Posterior cingulate gyrus (tissue), 11 donors: ENCODE results near the gene IARS1.
A peak's percentile ranks its signal among the peaks of the same experiment; 100 is the strongest.

Experiments used
- DNase-seq, 10 donors: peaks; one replicate each; pipeline versions ENCODE4 v3.0.0 to v3.0.0-alpha.2; 2020 to 2021; ENCODE audit warnings: mixed read lengths in 3 of 10
- intact Hi-C: fragments of 100-400 bp; cut with DNase I; formaldehyde crosslinking; loops from one replicate; pipeline ENCODE4 v1.15.1; 2023

The IARS1 gene

DNA sequence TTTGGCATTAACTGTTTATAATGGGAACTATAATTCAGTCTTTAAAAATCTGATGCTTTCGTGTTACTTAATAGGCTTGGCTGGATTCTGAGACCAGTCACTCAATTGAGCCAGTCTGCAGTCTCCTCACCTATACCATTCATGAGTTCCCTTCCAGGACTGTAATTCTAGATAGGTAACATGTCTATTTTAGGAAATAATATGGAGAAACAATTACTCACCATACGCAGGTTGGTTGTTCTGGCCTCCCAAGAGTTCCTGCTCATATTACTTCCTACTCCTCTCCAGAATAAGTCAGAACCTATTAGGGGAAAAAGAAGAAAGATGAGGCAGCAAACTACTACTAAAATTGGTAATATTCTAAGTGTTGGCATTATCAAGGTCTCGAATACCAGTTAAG is 4.5 kb upstream of the IARS1 start:
- intact Hi-C loops, result loop anchor here (10.0 kb wide), 1 partner anchor 163 kb away; no protein-coding TSS in a partner anchor
- no peak for DNase-seq

DNA sequence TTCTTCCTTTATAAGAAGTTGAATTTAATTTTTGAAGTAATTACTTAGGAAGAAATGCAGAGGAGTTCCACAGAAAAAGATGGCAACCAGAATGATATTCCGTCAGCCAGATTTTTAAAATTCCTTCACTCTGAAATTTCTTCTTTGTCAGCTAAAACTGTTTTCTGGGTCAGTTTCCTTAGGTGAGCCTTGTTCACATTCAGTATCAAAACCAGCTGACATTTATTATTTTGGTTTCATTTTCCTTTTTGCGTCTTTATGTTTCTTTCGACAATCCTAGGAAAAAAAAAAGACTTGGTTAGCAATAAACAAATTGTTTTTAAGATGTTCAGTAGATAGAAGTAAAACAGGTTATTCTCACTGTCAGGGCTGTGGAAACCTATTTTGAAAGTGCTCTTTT is 4.1 kb upstream of the IARS1 start:
- DNase-seq, result no peak
- intact Hi-C loops, result loop anchor here (10.0 kb wide), 1 partner anchor 163 kb away; no protein-coding TSS in a partner anchor

DNA sequence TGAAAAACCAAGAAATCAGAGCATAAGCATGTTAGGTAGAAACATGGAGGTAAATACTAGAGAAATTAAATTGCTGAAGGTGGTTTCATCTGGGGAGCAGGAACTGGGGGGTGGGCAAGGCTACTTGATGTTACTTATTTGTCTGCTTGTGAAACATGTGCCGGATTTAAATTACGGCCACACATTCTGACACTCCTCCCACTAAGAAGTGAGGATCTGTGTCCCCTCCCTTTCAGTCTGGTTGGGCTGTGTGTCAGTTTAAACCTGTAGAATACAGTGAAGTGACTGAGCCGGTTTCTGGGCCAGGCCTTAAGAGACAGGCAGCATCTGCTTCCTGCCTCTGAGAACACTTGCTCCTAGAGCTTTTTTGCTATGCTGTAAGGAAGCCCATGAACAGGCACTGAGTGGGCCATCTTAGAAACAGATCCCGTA is 2.3 kb upstream of the IARS1 start:
- no peak for DNase-seq
- intact Hi-C loops, result loop anchor here (10.0 kb wide), 1 partner anchor 161 kb away; no protein-coding TSS in a partner anchor

DNA sequence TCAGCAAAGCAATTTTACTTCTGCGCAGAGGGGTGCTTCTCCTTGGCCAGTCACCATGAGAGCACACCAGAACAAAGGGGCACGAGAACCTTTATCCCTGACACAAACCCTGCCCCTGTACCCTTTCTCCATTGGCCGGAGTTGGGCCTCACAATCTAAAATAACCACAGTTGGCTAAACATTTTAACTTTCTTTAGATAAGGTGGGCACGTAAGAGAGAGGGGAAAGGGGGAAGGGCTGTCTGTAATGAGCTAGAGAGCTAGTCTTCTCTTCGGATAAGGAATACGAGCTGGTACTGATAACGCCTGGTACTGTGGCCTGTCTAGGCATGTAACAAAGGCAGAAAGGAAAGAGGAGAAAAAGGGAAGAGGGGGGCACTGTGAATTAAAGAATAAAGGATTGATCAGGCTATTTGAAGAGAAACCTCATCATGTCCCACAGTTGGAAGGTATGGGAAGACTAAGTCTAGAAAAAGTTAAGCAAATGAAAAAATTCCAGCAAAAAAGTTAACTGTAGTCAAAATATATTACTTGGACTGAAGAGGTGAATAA is 1.8 kb upstream of the IARS1 start:
- no peak for DNase-seq
- intact Hi-C loops, result loop anchor here (10.0 kb wide), 1 partner anchor 161 kb away; no protein-coding TSS in a partner anchor

DNA sequence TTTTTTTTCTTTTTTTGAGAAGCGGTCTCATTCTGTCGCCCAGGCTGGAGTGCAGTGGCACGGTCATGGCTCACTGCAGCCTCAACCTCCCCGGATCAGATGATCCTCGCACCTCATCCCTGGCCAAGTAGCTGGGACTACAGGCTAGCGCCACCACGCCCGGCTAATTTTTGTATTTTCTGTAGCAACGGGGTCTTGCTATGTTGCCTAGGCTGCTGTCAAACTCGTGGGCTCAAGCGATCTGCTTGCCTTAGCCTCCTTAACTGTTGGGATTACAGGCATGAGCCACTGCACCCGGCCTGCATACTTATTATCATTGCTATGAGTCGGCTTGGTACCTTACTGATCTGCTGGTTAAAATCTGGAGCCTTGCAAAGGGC is 790 bp upstream of the IARS1 start:
- peak in 1 of 10 donors; percentile 10 for DNase-seq
- intact Hi-C loops, result loop anchor here (10.0 kb wide), 1 partner anchor 159 kb away; no protein-coding TSS in a partner anchor

DNA sequence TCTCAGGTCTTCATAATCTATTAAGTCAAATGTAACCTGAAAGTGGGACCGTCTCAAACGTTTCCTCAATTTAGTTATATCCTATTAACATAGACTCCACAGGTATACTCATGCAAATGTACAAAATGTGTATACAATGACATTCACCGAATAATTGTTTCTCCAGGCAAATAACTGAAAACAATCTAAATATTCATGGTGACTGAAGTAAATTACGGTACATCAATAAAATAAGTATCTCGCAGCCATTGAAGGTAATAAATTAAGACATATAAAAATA is 482 bp downstream of the IARS1 start:
- intact Hi-C loops, result loop anchor here (1.0 to 10.0 kb wide), 2 partner anchors 32 to 158 kb away; partner anchors contain the start of genes CENPP and NOL8

DNA sequence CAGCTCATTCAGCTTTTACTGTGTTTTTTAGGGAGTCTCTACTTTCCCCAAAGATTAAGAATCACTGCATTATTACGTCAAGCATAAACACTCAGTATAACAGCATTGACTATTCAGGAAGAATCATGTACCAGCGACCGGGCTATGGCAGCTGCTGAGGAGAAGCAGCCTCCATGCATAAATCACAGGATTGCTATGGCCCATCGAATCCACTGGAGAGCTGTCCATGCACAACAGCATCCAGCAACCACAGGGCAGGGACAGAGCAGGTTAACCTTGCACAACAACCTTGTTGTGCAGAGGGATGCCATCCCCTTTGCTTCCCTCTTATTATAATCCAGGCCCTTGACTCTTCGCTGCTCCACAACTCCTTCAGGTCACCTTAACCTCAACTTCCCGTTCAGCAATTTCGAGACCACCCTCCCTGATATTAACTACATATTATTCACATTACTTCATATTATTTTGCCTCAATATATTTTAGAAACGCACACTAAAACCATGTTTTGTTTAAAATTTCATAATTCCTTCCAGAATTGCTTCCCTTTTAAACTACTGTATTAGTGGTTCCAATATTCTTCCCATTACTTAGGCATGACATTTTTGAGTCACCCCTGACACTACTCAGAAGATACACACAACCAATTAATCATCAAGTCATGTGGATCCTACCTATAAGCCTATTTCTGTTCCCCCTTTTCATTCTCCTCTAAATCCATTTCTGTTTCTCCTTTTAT is 991 bp downstream of the IARS1 start:
- DNase-seq, result no peak
- intact Hi-C loops, result loop anchor here (1.0 to 10.0 kb wide), 2 partner anchors 33 to 158 kb away; partner anchors contain the start of genes CENPP and NOL8

More for the DNA sequence above, 482 bp downstream of the IARS1 start:
- DNase-seq, result no peak

DNA sequence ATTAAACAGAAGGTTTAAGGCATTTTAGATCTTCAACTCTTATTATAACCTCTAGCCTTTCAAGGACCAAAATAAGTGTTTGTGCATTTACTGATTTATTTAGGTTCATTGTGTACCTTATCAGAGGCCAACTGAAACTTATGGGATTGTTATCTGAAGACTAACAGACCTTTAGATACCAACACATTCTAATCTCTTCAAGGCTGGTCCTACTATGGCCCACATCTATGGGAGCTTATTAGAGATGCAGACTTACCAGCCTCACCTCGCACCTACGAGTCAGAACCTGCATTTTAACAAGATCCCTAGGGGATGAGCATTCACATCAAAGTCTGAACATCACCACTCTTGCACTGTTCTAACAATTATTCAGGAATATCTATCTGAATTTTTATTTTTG is 1.9 kb downstream of the IARS1 start:
- intact Hi-C loops, result loop anchor here (10.0 kb wide), 1 partner anchor 157 kb away; no protein-coding TSS in a partner anchor
- DNase-seq, result no peak

DNA sequence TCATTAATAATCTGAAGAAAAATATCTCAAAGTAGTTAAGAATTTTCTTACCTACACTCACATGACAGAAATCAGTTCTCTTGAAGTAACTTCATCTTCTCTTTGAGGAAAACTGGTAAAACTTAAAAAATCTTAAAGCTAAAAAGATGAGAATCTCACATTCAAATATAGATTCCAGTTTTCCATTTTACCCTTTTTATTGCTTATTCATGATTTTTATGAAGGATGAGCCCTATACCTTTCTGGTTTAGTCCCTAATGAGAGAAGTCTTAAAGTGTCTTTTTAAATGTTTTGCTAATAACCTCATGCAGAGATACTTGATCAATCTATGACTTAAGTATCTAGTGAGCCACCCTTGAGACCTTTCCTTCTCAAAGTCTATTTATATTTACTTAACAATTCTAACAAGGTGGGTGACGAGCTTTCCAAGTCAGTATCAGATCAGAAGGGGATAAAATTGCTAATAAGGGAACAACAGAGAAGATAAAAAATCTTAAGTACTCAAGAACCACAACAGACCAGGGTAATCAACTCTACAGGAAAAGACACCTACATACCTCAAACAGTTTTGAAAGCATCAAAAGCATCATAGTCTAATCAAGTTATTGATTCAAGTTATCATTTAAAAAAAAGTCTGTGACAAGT is 2.6 kb downstream of the IARS1 start:
- DNase-seq, result no peak
- intact Hi-C loops, result loop anchor here (10.0 kb wide), 1 partner anchor 156 kb away; no protein-coding TSS in a partner anchor

DNA sequence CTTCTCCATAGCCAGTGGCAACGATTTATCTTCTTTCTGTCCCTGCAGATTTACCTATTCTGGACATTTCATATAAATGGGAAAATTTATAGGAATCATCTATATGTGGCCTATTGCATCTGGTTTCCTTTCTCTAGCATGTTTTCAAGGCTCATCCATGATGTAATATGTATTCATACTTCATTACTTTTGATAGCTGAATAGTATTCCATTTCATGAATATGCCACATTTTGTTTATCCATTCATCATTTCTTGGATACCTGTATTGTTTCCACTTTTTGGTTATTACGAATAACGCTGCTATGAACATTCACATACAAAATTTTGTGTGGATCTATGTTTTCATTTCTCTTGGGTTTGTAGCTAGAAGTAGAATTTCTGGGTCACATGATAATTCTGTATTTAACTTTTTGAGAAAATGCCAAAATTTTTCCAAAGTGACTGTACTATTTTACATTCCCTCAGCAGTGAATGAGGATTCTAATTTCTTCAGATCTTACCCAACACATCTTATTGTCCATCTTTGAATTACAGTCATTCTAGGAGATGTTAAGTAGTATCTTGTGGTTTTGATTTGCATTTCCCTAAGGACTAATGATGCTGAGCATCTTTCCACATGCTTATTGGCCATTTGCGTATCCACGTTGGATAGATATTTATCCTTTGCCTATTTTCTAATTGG is 3.6 kb downstream of the IARS1 start:
- intact Hi-C loops, result loop anchor here (10.0 kb wide), 1 partner anchor 155 kb away; no protein-coding TSS in a partner anchor
- DNase-seq, result no peak

DNA sequence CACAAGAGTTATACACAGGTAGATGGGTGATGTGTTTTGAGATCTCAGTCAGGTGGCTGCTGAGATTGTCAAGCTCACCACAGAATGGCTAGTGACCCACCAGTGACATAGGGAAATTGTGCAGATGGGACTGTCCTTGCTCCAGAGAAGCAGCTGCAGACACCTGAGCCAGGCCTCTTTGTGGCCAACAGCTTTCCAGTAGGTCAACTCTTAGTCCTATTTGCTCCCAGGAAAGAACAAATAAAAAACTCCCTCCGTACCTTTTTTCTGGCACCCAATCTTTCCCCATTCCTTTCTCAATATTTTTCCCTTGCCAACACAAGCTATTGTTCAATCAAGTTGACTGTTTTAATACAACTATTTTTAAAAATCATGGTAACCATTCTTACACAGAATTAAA is 14.2 kb downstream of the IARS1 start:
- intact Hi-C loops, result no loop called here
- no peak for DNase-seq

DNA sequence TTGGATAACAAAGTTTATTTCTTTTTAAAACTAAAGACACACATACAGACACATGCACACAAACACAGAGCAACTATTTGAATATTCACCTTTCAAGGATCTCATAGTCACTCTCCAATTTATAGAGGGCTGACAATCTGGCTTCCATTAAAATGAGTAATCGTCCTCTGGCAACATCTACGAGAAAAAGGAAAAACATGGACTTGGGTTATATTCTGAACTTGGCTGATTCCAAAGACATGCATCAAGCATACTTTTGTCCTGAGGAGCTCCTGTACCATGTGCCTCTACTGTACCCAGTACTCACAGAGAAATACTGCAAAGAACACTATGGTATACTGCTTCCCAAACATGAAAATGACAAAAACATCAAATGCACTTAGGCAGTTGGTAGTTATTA is 15.4 kb downstream of the IARS1 start:
- intact Hi-C loops, result no loop called here
- no peak for DNase-seq

DNA sequence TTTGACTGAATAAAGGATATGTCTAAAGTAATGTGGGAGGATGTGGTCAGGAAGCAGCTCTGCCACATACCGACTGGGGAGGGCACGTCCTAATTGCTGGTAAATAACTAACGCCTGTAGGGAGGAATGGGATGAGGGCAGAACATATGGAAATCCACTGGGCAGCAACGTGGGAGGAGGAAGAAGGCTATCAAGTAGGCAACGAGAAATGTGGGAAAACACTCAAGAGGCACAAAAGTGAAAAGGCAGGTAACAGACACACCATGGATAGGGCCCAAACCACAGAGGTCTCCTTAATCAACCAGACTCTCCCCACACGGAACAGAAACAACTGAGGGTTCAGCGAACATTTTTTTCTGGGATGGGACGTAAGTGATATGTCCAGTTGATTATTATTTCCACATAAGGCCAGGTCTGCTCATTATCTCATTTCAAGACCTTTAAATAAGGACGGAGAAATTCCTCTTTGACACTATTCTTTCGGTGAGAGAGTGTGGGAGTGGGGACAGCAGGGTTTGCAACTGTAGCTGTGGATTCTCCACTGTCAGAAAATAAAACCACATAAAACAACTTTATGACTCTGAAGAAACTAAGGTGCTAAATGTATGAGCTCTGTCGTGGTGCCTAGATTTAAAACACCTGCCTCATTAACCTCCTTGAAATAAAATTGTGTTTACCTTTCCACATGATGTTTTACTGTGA is 17.0 kb downstream of the IARS1 start:
- intact Hi-C loops, result no loop called here

DNA sequence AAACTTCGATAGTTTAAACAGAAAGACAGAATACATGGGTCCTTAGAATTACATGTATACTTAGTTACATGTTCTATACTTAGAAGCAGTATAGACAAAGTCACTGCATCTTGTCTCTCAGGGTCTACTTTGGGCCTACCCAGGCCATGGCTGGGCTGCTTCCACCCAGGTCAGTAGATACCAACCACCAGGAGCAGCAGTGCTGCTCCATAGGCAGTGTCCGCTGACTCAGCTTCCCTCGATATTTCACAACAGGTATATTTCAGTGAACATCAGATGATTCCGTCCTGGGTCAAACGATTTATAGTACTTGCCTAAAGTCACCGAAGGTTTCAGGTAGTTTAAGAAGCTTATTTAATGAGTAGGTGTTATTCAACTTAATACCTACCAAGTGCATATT is 18.0 kb downstream of the IARS1 start:
- intact Hi-C loops, result no loop called here
- no peak for DNase-seq

More for the DNA sequence above, 17.0 kb downstream of the IARS1 start:
- no peak for DNase-seq

DNA sequence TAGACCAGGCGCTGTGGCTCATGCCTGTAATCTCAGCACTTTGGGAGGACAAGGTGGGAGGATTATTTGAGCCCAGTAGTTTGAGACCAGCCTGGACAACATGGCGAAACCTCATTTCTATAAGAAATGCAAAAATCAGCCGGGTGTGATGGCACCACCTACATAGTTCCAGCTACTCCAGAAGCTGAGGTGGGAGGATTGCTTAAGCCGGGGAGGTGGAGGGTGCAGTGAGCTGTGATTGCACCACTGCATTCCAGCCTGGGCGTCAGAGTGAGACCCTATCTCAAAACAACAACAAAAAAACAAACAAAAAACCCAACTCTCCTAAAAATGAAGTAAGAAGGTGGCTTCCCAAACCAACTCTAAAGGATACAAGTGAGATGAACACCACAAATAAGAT is 23.0 kb downstream of the IARS1 start:
- intact Hi-C loops, result no loop called here
- DNase-seq, result peak in 3 of 10 donors; percentile 11 to 83 (median 27)

DNA sequence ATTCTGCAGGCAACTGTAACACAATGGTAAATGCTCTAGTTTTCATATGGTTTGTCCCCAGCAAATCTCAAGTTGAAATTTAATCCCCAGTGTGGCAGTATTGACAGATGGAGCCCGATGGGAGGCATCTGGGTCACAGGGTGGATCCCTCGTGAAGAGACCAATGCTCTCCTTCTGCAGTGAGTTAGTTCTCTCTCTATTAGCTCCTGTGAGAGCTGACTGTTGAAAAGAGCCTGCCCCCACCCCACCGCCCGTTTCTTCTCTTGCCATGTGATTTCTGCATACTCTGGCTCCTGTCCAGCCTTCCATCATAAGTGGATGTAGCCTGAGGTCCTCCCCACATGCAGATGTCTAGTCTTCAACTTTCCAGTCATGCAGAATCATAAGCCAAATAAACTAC is 27.0 kb downstream of the IARS1 start:
- intact Hi-C loops, result no loop called here

DNA sequence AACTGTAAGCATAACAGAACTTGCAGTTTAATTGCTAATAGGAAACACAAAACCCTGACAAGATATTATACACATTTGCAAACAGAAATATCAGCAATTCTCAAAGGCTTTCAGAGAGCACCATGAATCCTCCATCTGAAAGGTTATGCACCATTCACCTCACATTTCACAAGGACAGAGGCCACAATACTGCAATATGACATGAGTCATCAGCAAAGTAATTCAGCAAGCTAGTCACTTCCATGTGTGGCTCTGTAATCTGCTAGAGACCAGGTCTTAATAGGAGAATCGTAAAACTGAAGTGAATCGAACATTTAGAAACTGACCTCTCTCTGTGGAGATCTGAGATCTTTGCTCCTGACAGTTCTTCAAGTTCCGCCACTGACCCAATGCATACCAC is 28.3 kb downstream of the IARS1 start:
- DNase-seq, result no peak
- intact Hi-C loops, result no loop called here

More for the DNA sequence above, 27.0 kb downstream of the IARS1 start:
- no peak for DNase-seq

DNA sequence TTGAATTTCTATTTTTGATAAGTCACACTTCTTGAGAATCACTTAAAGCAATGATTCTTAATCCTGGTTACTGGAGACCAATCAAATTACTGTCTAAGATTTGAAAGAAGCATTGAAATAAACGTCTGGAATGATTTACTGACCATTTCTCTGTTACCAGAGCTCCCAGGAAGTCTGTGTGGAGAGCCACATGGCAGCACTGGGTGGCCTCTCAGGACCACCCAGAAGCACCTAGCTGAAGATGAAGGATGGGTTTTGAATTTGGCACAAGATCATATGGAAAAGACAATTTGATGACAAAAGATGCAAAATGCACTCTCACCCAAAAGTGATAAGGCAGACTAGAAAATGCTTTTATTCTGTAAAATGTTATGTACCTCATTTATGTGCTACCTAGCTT is 30.4 kb downstream of the IARS1 start:
- intact Hi-C loops, result no loop called here
- no peak for DNase-seq

DNA sequence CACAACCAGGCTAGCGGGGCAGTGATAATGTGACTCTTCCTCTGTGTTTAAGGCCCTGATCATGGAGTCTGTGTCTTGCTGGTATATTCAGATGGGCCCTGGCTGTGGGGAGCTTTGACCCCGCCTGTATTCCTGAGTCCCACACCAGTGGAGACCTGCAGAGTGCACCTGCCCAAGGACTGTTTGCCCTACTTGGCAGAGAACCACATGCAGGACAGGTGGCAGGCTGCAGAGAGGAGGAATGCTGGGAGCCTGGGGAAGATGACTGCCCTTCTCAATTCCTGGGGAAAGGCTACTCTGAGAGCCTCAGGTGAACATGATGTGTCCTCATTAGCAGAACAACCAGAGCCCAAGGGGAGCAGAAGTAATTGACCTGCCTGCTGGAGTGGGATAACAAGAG is 36.2 kb downstream of the IARS1 start:
- intact Hi-C loops, result no loop called here
- DNase-seq, result no peak
